H1 (cell line): ENCODE results near the gene ANKRD17. TPM values are rescaled to one million over a fixed set of nuclear protein-coding genes. Genes with fewer than 3 reads are reported as not detected.

ENCODE experiments used
- CTCF ChIA-PET: fragments of 300-600 bp; sonication (Branson Sonifier 250); formaldehyde crosslinking; loops from one replicate; lab custom pipeline; 2021; ENCODE audit not compliant: partially characterized antibody; lab: Charles Lee
- POLR2A ChIA-PET: fragments of 300-600 bp; sonication (Branson Sonifier 250); formaldehyde crosslinking; loops from one replicate; lab custom pipeline; 2021; ENCODE audit warnings: inconsistent platforms; ENCODE audit not compliant: partially characterized antibody; lab: Charles Lee
- DNase-seq, 2 experiments: peaks; one replicate each; pipeline versions ENCODE4 v3.0.0 to v3.0.0-alpha.2; 2010 to 2022; ENCODE audit warnings: low spot score in 2 of 2, low read depth in 1 of 2, mixed read lengths in 1 of 2
- FAIRE-seq: peaks from 2 replicates; lab custom pipeline; 2011; peaks lifted over from hg19 to GRCh38; lab: Jason Lieb, UNC
- H2AFZ ChIP-seq: 2 replicates; pipeline ENCODE4 v1.8.1; 2012; ENCODE audit warnings: low read length, inconsistent platforms
- H2AK5ac ChIP-seq: 2 replicates; pipeline ENCODE4 v1.6.1; 2013; ENCODE audit warnings: low read depth, low read length
- H2BK120ac ChIP-seq: replicated peaks from 2 replicates; pipeline ENCODE3; 2013; ENCODE audit warnings: low read depth, low read length, inconsistent platforms
- H2BK12ac ChIP-seq: 2 replicates; pipeline ENCODE4 v1.6.1; 2013; ENCODE audit warnings: low read depth, low read length
- H2BK15ac ChIP-seq: 2 replicates; pipeline ENCODE4 v1.6.1; 2013; ENCODE audit warnings: low read length
- H2BK20ac ChIP-seq: 2 replicates; pipeline ENCODE4 v1.6.1; 2013; ENCODE audit warnings: low read length
- H2BK5ac ChIP-seq: 2 replicates; pipeline ENCODE4 v1.6.1; 2013; ENCODE audit warnings: low read depth, low read length
- H3K14ac ChIP-seq: 2 replicates; pipeline ENCODE4 v1.6.1; 2013; ENCODE audit warnings: inconsistent platforms; ENCODE audit not compliant: insufficient read length
- H3K18ac ChIP-seq: 2 replicates; pipeline ENCODE4 v1.6.1; 2013; ENCODE audit warnings: low read length; ENCODE audit errors: extremely low read depth
- H3K23ac ChIP-seq: 2 replicates; pipeline ENCODE4 v1.6.1; 2013; ENCODE audit warnings: inconsistent platforms; ENCODE audit not compliant: insufficient read length
- H3K23me2 ChIP-seq: 2 replicates; pipeline ENCODE4 v1.6.1; 2013; ENCODE audit warnings: low read depth, low read length
- H3K27ac ChIP-seq: 2 replicates; pipeline ENCODE4 v1.6.1; 2011; ENCODE audit warnings: low read depth, low read length, inconsistent platforms
- H3K27me3 ChIP-seq, 4 experiments: replicated peaks in 1 of 4; 1 replicate in 1 of 4; 2 replicates in 3 of 4; pipeline versions ENCODE4 v1.6.1 to v1.8.1; 2011 to 2013; ENCODE audit warnings: low read length in 3 of 4, mild to moderate bottlenecking in 3 of 4, inconsistent platforms in 2 of 4, mixed read lengths in 2 of 4, moderate library complexity in 1 of 4; ENCODE audit not compliant: control insufficient read depth in 3 of 4, insufficient read depth in 3 of 4; ENCODE audit errors: extremely low read depth in 1 of 4
- H3K36me3 ChIP-seq, 4 experiments: 2 replicates each; pipeline versions ENCODE4 v1.6.1 to v1.8.1; 2011 to 2013; ENCODE audit warnings: mild to moderate bottlenecking in 4 of 4, low read length in 3 of 4, moderate library complexity in 2 of 4, control low read depth in 1 of 4, inconsistent platforms in 1 of 4; ENCODE audit not compliant: insufficient read depth in 4 of 4, control insufficient read depth in 2 of 4
- H3K4ac ChIP-seq: replicated peaks from 2 replicates; pipeline ENCODE3; 2013; ENCODE audit warnings: low read length, low read depth, mixed read lengths, inconsistent platforms; ENCODE audit not compliant: insufficient read length
- H3K4me1 ChIP-seq, 4 experiments: replicated peaks in 1 of 4; 1 replicate in 1 of 4; 2 replicates in 3 of 4; pipeline versions ENCODE4 v1.6.1 to v1.8.1; 2011 to 2013; ENCODE audit warnings: low read length in 3 of 4, inconsistent platforms in 2 of 4, mixed read lengths in 1 of 4; ENCODE audit not compliant: insufficient read depth in 4 of 4, control insufficient read depth in 3 of 4
- H3K4me2 ChIP-seq, 2 experiments: 2 replicates each; pipeline versions ENCODE4 v1.6.1 to v1.8.1; 2011 to 2013; ENCODE audit warnings: low read depth in 2 of 2, low read length in 2 of 2, control low read depth in 1 of 2, inconsistent platforms in 1 of 2, mild to moderate bottlenecking in 1 of 2; ENCODE audit not compliant: insufficient read depth in 1 of 2
- H3K4me3 ChIP-seq, 4 experiments: fragments of 200-600, 300-600 bp in 1 of 4; sonication (generic), shearing (Covaris generic), sonication (Bioruptor Twin) in 1 of 4; 2 replicates each; pipeline versions ENCODE4 v1.5.1 to v1.8.1; 2011 to 2016; ENCODE audit warnings: low read length in 4 of 4, low read depth in 3 of 4, control low read depth in 2 of 4, inconsistent platforms in 2 of 4, mild to moderate bottlenecking in 2 of 4, mixed read lengths in 1 of 4, moderate library complexity in 1 of 4; ENCODE audit not compliant: insufficient read depth in 2 of 4; ENCODE audit errors: extremely low read depth in 1 of 4
- H3K56ac ChIP-seq: replicated peaks from 2 replicates; pipeline ENCODE3; 2013; ENCODE audit warnings: low read depth, mild to moderate bottlenecking, mixed read lengths, low read length, inconsistent platforms; ENCODE audit not compliant: insufficient read length
- H3K79me1 ChIP-seq: 2 replicates; pipeline ENCODE4 v1.6.1; 2013; ENCODE audit warnings: low read depth, low read length, control low read depth
- H3K79me2 ChIP-seq, 2 experiments: 2 replicates each; pipeline versions ENCODE4 v1.6.1 to v1.8.1; 2012 to 2013; ENCODE audit warnings: low read length in 2 of 2, mild to moderate bottlenecking in 2 of 2, inconsistent platforms in 1 of 2; ENCODE audit not compliant: insufficient read depth in 2 of 2, control insufficient read depth in 1 of 2
- H3K9ac ChIP-seq, 4 experiments: replicated peaks in 1 of 4; 1 replicate in 1 of 4; 2 replicates in 3 of 4; pipeline versions ENCODE4 v1.6.1 to v1.8.1; 2011 to 2013; ENCODE audit warnings: low read depth in 3 of 4, low read length in 3 of 4, control low read depth in 2 of 4, mild to moderate bottlenecking in 2 of 4, moderate library complexity in 2 of 4, inconsistent platforms in 1 of 4; ENCODE audit errors: extremely low read depth in 1 of 4
- H3K9me3 ChIP-seq, 2 experiments: 2 replicates each; pipeline versions ENCODE4 v1.6.1 to v1.8.1; 2012 to 2013; ENCODE audit warnings: mild to moderate bottlenecking in 2 of 2, moderate library complexity in 2 of 2, control low read depth in 1 of 2, inconsistent platforms in 1 of 2, low read depth in 1 of 2, low read length in 1 of 2, mixed read lengths in 1 of 2; ENCODE audit not compliant: insufficient read depth in 2 of 2
- H4K20me1 ChIP-seq, 2 experiments: replicated peaks in 1 of 2; 2 replicates each; pipeline versions ENCODE3 to v1.8.1; 2011 to 2013; ENCODE audit warnings: inconsistent platforms in 2 of 2, low read length in 2 of 2, mild to moderate bottlenecking in 1 of 2; ENCODE audit not compliant: insufficient read depth in 2 of 2, control insufficient read depth in 1 of 2
- H4K5ac ChIP-seq: 2 replicates; pipeline ENCODE4 v1.6.1; 2013; ENCODE audit warnings: low read length, low read depth, mixed read lengths, inconsistent platforms; ENCODE audit not compliant: insufficient read length
- H4K8ac ChIP-seq: 2 replicates; pipeline ENCODE4 v1.8.0; 2013; ENCODE audit warnings: mild to moderate bottlenecking, moderate library complexity, low read length, inconsistent platforms; ENCODE audit not compliant: insufficient read depth; ENCODE audit errors: extremely low read depth
- H4K91ac ChIP-seq: replicated peaks from 2 replicates; pipeline ENCODE3; 2013; ENCODE audit warnings: low read length, mixed read lengths, inconsistent platforms; ENCODE audit not compliant: insufficient read length
- ASH2L ChIP-seq: fragments of 200-600, 300-600 bp; sonication (generic); IDR thresholded peaks from one replicate; pipeline ENCODE4 v1.7.1; 2017; ENCODE audit warnings: low read length
- WGBS, 2 experiments: shearing (Covaris generic) in 1 of 2; methylation state at CpG; one replicate each; pipeline versions ENCODE4 v1.1.6 to v1.1.7; 2013 to 2015; ENCODE audit warnings: low lambda C conversion rate in 2 of 2, mixed read lengths in 2 of 2, inconsistent platforms in 1 of 2, low coverage in 1 of 2, missing lambda C conversion rate in 1 of 2; ENCODE audit not compliant: insufficient replicate concordance in 2 of 2, insufficient coverage in 1 of 2, insufficient read length in 1 of 2; ENCODE audit errors: extremely low coverage in 1 of 2, missing lambda C conversion rate in 1 of 2; 5-methylcytosine and 5-hydroxymethylcytosine counted together
- polyA plus RNA-seq, 7 experiments: library from polyadenylated mRNA; depleted of rRNA in 3 of 7; stranded (reverse) in 5 of 7; unstranded in 2 of 7; fragments of >200 nt in 5 of 7; fragments of 200-250 nt in 2 of 7; gene quantifications; 1 replicate in 5 of 7; 2 replicates in 1 of 7; 4 replicates in 1 of 7; pipeline versions ENCODE4 v1.2.1 to v1.2.3, GENCODE V29; 2011 to 2013; ENCODE audit warnings: missing spikeins in 2 of 7, mixed read lengths in 2 of 7
- total RNA-seq: library from RNA; stranded (reverse); fragmentation: NEBNext Ultra II Directional; extraction: Animal tissue kit (Norgen Biotek cat#: 25700); gene quantifications from 2 replicates; pipeline ENCODE4 v1.2.1, GENCODE V29; 2021
- TF ChIP-seq, protein P1 (sequence below): IDR thresholded peaks from 2 replicates; pipeline ENCODE4 v1.6.1; 2012; ENCODE audit warnings: inconsistent platforms

The ANKRD17 gene
- total and polyA plus RNA-seq, 2 of the 8 experiments (the other 6 are each of a cell fraction or from before 2014, with no cell fraction given): 42.4 to 93.7 TPM

GRCh38 chr4:73045879-73046278 lies 212.7 kb downstream of the ANKRD17 start:
- Histone ChIP-seq H4K20me1 (no peaks in the 10 kb centered on the region), H2BK20ac (no peak overlapping the region), H3K79me1 (no peaks in the 10 kb centered on the region), H3K9ac (no peak overlapping the region), H4K91ac (no peak overlapping the region), H3K4me3 (no peak overlapping the region), H2BK120ac (no peak overlapping the region), H3K36me3 (no peaks in the 10 kb centered on the region), H3K18ac (no peak overlapping the region), H3K79me2 (no peaks in the 10 kb centered on the region), H3K14ac (no peak overlapping the region), H3K9me3 (no peaks in the 10 kb centered on the region), H2BK5ac (no peak overlapping the region), H3K4me1 (no peaks in the 10 kb centered on the region), H3K27ac (no peak overlapping the region), H2AFZ (no peak overlapping the region), H3K4ac (no peak overlapping the region), H4K5ac (no peak overlapping the region), H2AK5ac (no peak overlapping the region), H3K27me3 (no peaks in the 10 kb centered on the region), H4K8ac (no peak overlapping the region), H2BK15ac (no peak overlapping the region), H3K56ac (no peak overlapping the region), H3K4me2 (no peak overlapping the region), H3K23ac (no peak overlapping the region), H2BK12ac (no peak overlapping the region), H3K23me2 (no peaks in the 10 kb centered on the region)
- TF ChIP-seq ASH2L: no peak
- TF ChIP-seq, protein P1, sequence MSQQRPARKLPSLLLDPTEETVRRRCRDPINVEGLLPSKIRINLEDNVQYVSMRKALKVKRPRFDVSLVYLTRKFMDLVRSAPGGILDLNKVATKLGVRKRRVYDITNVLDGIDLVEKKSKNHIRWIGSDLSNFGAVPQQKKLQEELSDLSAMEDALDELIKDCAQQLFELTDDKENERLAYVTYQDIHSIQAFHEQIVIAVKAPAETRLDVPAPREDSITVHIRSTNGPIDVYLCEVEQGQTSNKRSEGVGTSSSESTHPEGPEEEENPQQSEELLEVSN: no peak
- ChIA-PET POLR2A (no interaction called here), CTCF (no interaction called here)
- DNase-seq (no peak), FAIRE-seq (no peak)
- WGBS, 2 experiments: 88% methylated on average over 7 of the region's 7 CpGs; no CpG with 5 or more reads in 1 of the 2 experiments
